Activated CD4-positive, alpha-beta T cell treated with anti-CD3 and anti-CD28 coated beads, Interleukin-2, amount 10 ng/mL, durations not matched to agents 24 days and 14 days (primary cell): ENCODE measurements around the gene ARHGAP6. TPM values are rescaled to one million over a fixed set of nuclear protein-coding genes. Genes with fewer than 3 reads are reported as not detected.

Experiments used
- DNase-seq: peaks from one replicate; pipeline ENCODE4 v3.0.0; 2022
- H3K27ac Mint-ChIP-seq: one replicate; pipeline ENCODE4 v1.8.0; 2022; ENCODE audit warnings: mild to moderate bottlenecking, mixed read lengths
- H3K27me3 Mint-ChIP-seq: one replicate; pipeline ENCODE4 v1.8.0; 2022; ENCODE audit warnings: mixed read lengths
- H3K36me3 Mint-ChIP-seq: one replicate; pipeline ENCODE4 v1.8.0; 2022; ENCODE audit warnings: low read depth, mild to moderate bottlenecking, mixed read lengths
- H3K4me1 Mint-ChIP-seq: one replicate; pipeline ENCODE4 v1.8.0; 2021; ENCODE audit warnings: mixed read lengths
- H3K4me3 Mint-ChIP-seq: one replicate; pipeline ENCODE4 v1.8.0; 2022; ENCODE audit warnings: mild to moderate bottlenecking, moderate library complexity, mixed read lengths
- H3K9me3 Mint-ChIP-seq: one replicate; pipeline ENCODE4 v1.8.0; 2021; ENCODE audit warnings: mixed read lengths
- intact Hi-C: fragments of 100-400 bp; cut with micrococcal nuclease; formaldehyde crosslinking; loops from one replicate; pipeline ENCODE4 v1.15.1; 2023
- total RNA-seq: library from RNA; stranded (reverse); gene quantifications from 2 replicates; pipeline ENCODE4 v1.2.3, GENCODE V29; 2022

Gene ARHGAP6
- total RNA-seq, 1 donor from 2014 or later = not detected

DNA sequence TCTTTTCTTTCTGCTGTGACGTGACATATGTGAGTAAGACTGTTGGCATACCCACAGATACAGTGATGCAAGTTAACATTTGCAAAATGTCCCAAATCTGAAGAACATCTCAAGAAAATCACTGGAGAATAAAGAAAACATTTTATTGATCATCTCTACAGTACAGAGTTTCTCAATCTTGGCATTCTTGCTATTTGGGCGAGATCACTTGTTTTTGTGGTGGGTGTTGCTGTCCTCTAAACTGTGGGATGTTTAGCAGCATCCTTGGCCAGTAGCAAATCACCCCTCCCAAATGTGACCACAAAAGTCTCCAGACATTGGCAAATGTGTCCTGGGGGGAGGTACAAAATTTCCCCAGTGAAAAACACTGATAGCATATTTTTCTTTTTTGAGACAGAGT is 343.7 kb downstream of the ARHGAP6 start:
- Mint-ChIP-seq H3K27me3 (no peaks in the 10 kb centered on the region), H3K4me1 (no peaks in the 10 kb centered on the region), H3K36me3 (no peaks in the 10 kb centered on the region), H3K27ac (no peak overlapping the region), H3K4me3 (no peak overlapping the region), H3K9me3 (no peaks in the 10 kb centered on the region)
- intact Hi-C loops = no loop called here
- DNase-seq = no peak

DNA sequence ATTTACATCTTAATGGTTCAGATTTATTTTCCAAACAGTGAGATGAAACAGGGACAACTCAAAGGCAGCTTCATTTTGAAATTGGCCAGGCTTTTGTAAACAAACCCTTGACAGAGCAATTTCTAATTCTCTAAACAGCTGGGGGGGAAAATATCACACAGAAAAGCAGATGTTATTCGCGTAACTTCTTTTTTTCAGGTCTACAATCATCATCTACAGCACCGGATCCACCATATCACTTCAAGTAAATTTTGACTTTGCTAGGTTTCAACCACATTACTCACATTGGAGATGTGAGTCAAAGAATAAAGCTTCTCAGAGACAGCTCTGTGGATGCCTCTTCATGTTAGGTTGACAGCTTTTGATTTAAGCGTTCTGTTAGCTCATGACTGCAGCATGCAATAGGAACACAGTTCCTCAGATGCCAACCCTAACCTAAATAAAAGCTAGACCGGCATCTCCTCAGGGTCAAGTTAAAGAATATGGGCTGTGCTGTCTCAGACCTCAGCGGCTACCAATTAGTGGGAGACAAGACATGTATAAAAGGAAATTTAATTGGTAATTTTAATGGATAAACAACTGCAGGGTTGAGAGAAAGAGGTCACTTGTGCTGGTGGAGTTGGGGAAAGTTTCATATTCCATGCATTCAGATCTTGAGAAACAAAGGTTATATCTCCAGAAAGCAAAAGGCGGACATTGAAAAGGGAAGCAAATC is 345.8 kb downstream of the ARHGAP6 start:
- Mint-ChIP-seq H3K27me3 (no peaks in the 10 kb centered on the region), H3K4me1 (no peaks in the 10 kb centered on the region), H3K4me3 (no peak overlapping the region), H3K9me3 (no peaks in the 10 kb centered on the region), H3K27ac (no peak overlapping the region), H3K36me3 (no peaks in the 10 kb centered on the region)
- DNase-seq = no peak
- intact Hi-C loops = no loop called here

DNA sequence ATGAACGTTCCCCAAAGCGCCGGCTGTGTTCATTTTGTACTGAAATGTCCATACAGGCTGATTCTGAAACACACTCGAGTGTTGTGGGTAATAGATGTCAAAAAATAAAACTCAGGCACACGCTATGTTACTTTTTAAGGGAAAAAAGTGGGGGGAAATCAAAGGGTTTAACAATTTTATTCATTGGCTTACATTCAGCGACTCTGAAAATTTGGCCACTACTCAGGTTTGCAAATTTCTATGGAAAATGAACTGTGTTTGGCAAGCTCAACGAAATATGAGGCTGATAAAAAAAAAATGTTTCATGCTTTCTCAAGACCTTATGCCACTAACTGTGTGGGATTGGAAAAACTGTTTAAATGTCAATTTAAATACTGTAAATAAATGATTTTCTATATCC is 354.0 kb downstream of the ARHGAP6 start:
- Mint-ChIP-seq H3K4me1 (no peaks in the 10 kb centered on the region), H3K27me3 (no peaks in the 10 kb centered on the region), H3K9me3 (no peaks in the 10 kb centered on the region), H3K4me3 (no peak overlapping the region), H3K36me3 (no peaks in the 10 kb centered on the region), H3K27ac (no peak overlapping the region)
- no peak for DNase-seq
- intact Hi-C loops = no loop called here

DNA sequence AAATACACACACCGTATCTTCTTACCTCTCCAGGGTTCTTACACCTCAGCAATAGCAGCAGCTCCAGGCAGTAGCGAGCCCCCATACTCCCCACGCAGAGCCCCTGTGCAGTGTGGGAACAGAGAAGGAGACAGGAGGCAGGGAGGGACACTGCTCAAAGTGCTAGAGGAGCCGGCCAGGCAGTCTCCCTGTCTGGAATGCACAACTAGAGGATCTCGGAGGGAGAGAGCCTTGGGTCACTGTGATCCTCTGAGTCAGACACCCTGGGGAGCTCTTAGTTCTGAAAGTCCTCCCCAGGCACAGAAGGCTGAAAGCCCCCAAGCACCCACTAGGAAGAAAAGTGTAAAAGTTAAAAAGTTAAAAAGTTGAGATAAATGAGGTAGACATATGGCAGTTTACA is 356.5 kb downstream of the ARHGAP6 start:
- no peaks in the 10 kb centered on the region for H3K9me3 Mint-ChIP-seq
- H3K27ac Mint-ChIP-seq = no peak overlapping the region
- H3K36me3 Mint-ChIP-seq = no peaks in the 10 kb centered on the region
- H3K4me1 Mint-ChIP-seq = no peaks in the 10 kb centered on the region
- no peak for DNase-seq
- no peak overlapping the region for H3K4me3 Mint-ChIP-seq
- no peaks in the 10 kb centered on the region for H3K27me3 Mint-ChIP-seq
- intact Hi-C loops = no loop called here

DNA sequence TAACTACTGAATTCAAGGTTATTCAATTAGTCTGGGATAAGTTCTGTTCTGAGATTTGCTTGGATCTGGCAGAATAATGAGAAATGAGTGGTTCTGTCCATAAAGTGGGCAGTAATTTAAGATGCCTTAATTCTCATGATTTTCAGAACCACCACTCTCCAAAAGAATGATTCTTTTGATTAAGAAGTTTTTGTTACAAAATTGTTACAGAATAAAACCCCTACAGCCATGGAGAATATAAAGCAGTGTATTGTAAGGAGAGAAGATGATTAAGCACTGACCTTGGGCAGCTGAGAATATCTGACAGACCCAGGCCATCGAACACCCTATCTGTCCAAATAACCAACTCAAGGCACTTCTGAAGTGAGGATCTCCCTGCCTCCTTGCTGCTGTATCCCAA is 360.1 kb downstream of the ARHGAP6 start:
- Mint-ChIP-seq H3K9me3 (no peaks in the 10 kb centered on the region), H3K4me3 (no peak overlapping the region), H3K27ac (no peak overlapping the region), H3K4me1 (no peaks in the 10 kb centered on the region), H3K36me3 (no peaks in the 10 kb centered on the region), H3K27me3 (no peaks in the 10 kb centered on the region)
- DNase-seq = no peak
- intact Hi-C loops = no loop called here

DNA sequence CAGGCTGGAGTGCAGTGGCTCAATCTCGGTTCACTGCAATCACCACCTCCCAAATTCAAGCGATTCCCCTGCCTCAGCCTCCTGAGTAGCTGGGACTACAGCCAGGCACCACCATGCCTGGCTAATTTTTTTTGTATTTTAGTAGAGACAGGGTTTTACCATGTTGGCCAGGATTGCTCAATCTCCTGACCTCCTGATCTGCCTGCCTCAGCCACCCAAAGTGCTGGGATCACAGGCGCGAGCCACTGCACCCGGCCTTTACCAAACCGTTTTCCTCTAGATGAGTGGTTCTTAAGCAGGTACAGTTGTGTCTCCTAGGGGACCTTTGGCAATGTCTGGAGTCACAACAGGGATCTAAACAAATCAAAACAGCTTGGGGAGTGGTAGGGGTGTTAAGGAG is 360.9 kb downstream of the ARHGAP6 start:
- H3K4me3 Mint-ChIP-seq = no peak overlapping the region
- no peak for DNase-seq
- no peaks in the 10 kb centered on the region for H3K27me3 Mint-ChIP-seq
- H3K27ac Mint-ChIP-seq = no peak overlapping the region
- no peaks in the 10 kb centered on the region for H3K4me1 Mint-ChIP-seq
- H3K36me3 Mint-ChIP-seq = no peaks in the 10 kb centered on the region
- H3K9me3 Mint-ChIP-seq = no peaks in the 10 kb centered on the region
- intact Hi-C loops = no loop called here

DNA sequence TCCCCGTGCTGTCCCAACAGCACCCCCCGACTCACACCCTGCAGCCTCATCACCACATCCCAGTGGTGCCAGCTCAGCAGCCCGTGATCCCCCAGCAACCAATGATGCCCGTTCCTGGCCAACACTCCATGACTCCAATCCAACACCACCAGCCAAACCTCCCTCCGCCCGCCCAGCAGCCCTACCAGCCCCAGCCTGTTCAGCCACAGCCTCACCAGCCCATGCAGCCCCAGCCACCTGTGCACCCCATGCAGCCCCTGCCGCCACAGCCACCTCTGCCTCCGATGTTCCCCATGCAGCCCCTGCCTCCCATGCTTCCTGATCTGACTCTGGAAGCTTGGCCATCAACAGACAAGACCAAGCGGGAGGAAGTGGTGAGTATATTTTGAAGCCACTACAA is 367.1 kb downstream of the ARHGAP6 start:
- Mint-ChIP-seq H3K4me3 (no peak overlapping the region), H3K27ac (no peak overlapping the region), H3K4me1 (no peaks in the 10 kb centered on the region), H3K36me3 (no peaks in the 10 kb centered on the region), H3K9me3 (no peaks in the 10 kb centered on the region), H3K27me3 (no peaks in the 10 kb centered on the region)
- intact Hi-C loops = no loop called here
- no peak for DNase-seq

DNA sequence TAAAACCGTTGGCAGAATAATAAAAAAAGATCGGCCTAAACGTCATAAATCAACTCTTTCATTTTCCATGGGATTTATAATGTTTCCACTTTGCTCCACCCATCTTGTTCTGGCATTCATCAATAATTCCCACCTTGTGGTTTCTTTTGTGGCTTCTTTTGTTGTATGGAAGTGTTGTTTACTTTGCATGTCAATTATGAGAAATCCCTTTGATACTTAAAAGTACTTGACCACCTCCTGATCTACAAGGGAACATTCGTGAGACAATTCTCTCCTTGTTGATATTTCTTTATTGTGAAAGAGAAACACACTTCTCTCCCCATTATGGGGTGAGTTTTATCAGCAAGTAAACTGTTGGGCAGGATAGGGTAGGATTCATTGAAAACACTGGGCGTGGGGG is 369.7 kb downstream of the ARHGAP6 start:
- H3K4me3 Mint-ChIP-seq = no peak overlapping the region
- no peaks in the 10 kb centered on the region for H3K36me3 Mint-ChIP-seq
- H3K4me1 Mint-ChIP-seq = no peaks in the 10 kb centered on the region
- no peaks in the 10 kb centered on the region for H3K9me3 Mint-ChIP-seq
- no peaks in the 10 kb centered on the region for H3K27me3 Mint-ChIP-seq
- DNase-seq = no peak
- intact Hi-C loops = no loop called here
- H3K27ac Mint-ChIP-seq = no peak overlapping the region

DNA sequence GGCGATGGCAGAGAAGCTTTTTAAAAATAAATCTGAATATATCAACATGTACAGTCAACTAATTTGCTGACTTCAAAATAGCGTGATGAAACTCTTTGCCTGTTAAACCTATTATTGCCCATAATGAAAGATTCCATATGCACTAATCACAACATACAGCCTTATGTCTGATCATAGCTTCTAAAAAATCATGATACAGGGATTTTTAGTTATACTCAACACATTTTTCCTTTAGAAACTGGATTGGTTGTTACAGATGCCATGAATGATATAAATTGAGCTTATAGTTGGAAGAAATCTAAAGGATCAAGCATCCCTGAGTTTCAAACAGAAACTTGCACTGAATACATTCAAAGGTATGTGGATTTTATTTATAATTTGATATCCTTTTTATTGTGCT is 372.6 kb downstream of the ARHGAP6 start, which contains the start of gene AMELX:
TSS of gene AMELX (plus strand) at position 301 of the 400 bp plus-strand sequence. CDS start 1,376 bp downstream, outside the sequence.
- H3K36me3 Mint-ChIP-seq = no peaks in the 10 kb centered on the region
- no peaks in the 10 kb centered on the region for H3K4me1 Mint-ChIP-seq
- H3K9me3 Mint-ChIP-seq = no peaks in the 10 kb centered on the region
- H3K4me3 Mint-ChIP-seq = no peak within 1 kb of the TSS
- intact Hi-C loops = no loop called here
- H3K27ac Mint-ChIP-seq = no peak within 1 kb of the TSS
- H3K27me3 Mint-ChIP-seq = no peaks in the 10 kb centered on the region
- DNase-seq = no peak

DNA sequence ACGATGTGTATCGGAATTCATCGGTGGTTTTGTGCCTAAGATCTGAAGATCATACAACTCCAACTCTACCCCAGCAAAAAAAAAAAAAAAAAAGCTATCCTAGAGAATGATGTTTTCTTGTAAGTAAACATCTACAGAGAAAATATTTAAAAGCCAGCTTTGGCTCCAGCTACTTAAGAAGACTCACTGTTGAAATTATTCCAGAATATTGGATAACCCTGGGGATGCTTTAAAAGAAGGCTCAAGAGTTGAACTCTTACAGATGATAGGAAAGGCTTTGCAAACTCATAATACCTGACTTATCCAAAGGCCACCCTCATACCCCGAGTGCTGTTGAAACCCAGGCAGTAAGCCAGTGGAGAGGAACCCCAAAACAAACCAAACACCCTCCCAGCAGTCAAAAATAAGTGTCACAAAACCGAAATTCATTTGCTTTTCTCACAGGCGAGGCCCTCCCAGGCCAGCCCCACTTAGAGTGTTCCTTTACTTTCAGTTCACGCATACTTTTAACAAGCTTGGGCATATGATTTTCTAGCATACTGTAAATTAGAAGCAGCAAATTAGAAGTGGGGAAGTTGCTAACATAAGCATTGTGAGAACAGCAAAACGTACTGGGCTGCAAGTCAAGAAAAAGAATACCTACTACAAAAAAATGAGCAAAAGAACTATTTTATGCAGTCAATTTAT is 375.2 kb downstream of the ARHGAP6 start:
- Mint-ChIP-seq H3K27ac (no peak overlapping the region), H3K9me3 (no peaks in the 10 kb centered on the region), H3K4me3 (no peak overlapping the region), H3K4me1 (no peaks in the 10 kb centered on the region), H3K36me3 (no peaks in the 10 kb centered on the region), H3K27me3 (no peaks in the 10 kb centered on the region)
- DNase-seq = no peak
- intact Hi-C loops = no loop called here

DNA sequence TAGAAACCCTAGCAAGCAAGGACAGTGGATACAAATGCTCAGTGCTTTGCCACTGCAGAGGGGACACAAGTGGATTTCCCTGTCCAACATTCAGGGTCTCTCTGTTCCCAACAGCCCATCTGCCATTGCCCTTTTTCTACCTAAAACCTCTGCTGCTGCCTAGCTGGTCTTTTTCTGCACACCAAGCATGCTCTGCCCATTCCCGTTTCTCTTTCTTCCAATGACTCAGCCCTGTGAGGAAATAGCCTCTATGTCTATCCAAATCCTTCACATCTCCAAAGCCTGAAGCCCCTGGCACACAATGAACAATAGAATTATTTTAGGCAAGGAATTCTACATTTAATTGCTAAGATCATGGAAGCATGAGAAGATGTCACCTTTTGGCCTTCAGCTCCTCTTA is 378.2 kb downstream of the ARHGAP6 start:
- no peak for DNase-seq
- no peaks in the 10 kb centered on the region for H3K36me3 Mint-ChIP-seq
- no peaks in the 10 kb centered on the region for H3K27me3 Mint-ChIP-seq
- H3K4me3 Mint-ChIP-seq = no peak overlapping the region
- intact Hi-C loops = no loop called here
- H3K4me1 Mint-ChIP-seq = no peaks in the 10 kb centered on the region
- H3K27ac Mint-ChIP-seq = no peak overlapping the region
- H3K9me3 Mint-ChIP-seq = no peaks in the 10 kb centered on the region

DNA sequence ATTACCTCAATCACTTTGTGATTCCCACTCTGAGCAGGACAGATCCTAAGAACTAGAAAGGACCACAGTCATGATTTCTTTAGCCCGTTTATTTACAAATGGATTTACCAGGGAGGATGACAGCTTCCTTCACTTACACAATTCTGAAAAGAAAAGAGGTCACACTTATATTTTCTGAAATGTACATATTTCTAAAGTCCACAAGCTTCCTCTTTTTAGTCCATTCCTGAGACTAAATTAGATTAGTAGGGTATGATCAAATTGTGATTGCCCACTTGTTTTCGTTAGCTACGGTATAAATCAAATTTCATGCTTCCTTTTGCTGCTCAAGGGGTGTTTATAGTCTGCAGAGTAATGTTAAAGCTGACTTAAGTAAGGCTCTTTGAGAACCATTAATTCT is 380.1 kb downstream of the ARHGAP6 start:
- Mint-ChIP-seq H3K27me3 (no peaks in the 10 kb centered on the region), H3K36me3 (no peaks in the 10 kb centered on the region), H3K9me3 (no peaks in the 10 kb centered on the region), H3K4me1 (no peaks in the 10 kb centered on the region), H3K4me3 (no peak overlapping the region), H3K27ac (no peak overlapping the region)
- intact Hi-C loops = no loop called here
- DNase-seq = no peak

DNA sequence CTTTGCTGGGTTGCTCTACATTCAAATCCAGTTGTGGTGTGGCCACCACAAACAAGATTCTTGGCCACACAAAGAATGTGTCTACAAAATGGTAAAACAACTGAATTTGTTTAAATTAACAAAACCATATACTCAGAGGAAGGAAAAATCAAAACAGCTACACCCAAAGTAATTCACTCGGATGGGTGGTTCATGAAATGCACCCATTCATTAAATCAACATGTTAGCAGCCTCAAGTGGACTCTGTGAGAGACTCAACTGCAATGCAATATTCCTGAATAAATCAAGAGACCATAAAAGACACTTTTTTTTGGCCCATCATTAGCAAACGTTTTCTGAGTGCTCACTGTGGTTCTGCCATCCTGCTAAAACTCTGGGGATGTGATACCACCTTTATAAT is 383.7 kb downstream of the ARHGAP6 start:
- DNase-seq = no peak
- Mint-ChIP-seq H3K4me3 (no peak overlapping the region), H3K27ac (no peak overlapping the region), H3K4me1 (no peaks in the 10 kb centered on the region), H3K36me3 (no peaks in the 10 kb centered on the region), H3K9me3 (no peaks in the 10 kb centered on the region), H3K27me3 (no peaks in the 10 kb centered on the region)
- intact Hi-C loops = no loop called here

DNA sequence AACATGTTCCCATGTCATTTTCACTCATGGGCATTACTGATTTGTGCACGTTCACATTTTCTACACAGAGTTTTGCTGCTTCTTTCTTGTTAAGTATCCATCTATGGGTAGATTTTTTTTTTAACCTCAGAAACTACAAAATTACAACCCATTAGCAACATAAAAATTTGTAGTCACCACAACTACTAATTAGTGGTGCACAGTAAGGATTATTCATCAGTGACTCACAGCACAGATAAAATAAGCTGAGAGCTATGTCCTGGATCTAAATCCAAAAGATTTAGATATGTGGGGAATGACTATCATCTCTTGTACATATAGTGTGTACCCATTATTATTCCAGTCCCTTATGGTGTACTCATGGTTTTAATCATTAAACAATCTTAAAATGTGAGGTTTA is 392.2 kb downstream of the ARHGAP6 start:
- H3K27ac Mint-ChIP-seq = no peak overlapping the region
- H3K4me1 Mint-ChIP-seq = no peaks in the 10 kb centered on the region
- H3K4me3 Mint-ChIP-seq = no peak overlapping the region
- H3K9me3 Mint-ChIP-seq = no peaks in the 10 kb centered on the region
- H3K27me3 Mint-ChIP-seq = no peaks in the 10 kb centered on the region
- H3K36me3 Mint-ChIP-seq = no peaks in the 10 kb centered on the region
- intact Hi-C loops = no loop called here
- no peak for DNase-seq

DNA sequence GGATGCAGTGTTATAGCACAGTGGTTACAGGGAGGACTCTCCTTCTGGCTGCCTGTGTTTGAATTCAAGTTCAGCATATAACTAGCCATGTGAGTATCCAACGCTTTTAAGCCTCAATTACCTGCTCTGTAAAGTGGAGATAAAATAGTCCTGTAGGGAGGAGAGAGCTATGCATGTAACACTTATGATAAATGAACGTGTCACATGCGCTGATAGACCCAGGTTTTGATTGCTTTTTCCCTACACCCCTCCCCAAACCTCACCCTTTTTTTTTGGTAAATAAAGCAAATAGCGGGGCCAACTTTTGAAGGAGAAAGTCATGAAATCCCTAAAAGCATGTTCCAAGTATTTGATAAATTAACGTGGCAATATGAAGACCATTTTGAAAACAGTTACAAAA is 392.9 kb downstream of the ARHGAP6 start:
- H3K27me3 Mint-ChIP-seq = no peaks in the 10 kb centered on the region
- no peaks in the 10 kb centered on the region for H3K4me1 Mint-ChIP-seq
- H3K27ac Mint-ChIP-seq = no peak overlapping the region
- H3K4me3 Mint-ChIP-seq = no peak overlapping the region
- intact Hi-C loops = no loop called here
- DNase-seq = no peak
- H3K36me3 Mint-ChIP-seq = no peaks in the 10 kb centered on the region
- no peaks in the 10 kb centered on the region for H3K9me3 Mint-ChIP-seq
